Parathyroid adenoma (tissue), 2 donors: ENCODE results near the gene ZNF778.

Experiments
- H2AFZ ChIP-seq: fragments of 300-600 bp; sonication (generic); one replicate; pipeline ENCODE4 v1.7.0; 2017; ENCODE audit warnings: antibody characterized with exemption, mild to moderate bottlenecking
- H3K27ac ChIP-seq: fragments of 300-600 bp; sonication (generic); one replicate; pipeline ENCODE4 v1.7.0; 2017
- H3K27me3 ChIP-seq: fragments of 300-600 bp; sonication (generic); one replicate; pipeline ENCODE4 v1.7.0; 2017; ENCODE audit warnings: low read length; ENCODE audit not compliant: control insufficient read depth, insufficient read depth
- H3K36me3 ChIP-seq: fragments of 300-600 bp; sonication (generic); one replicate; pipeline ENCODE4 v1.7.0; 2017; ENCODE audit warnings: low read length; ENCODE audit not compliant: control insufficient read depth, insufficient read depth
- H3K4me1 ChIP-seq: fragments of 300-600 bp; sonication (generic); one replicate; pipeline ENCODE4 v1.7.0; 2017; ENCODE audit warnings: control low read depth
- H3K4me2 ChIP-seq: fragments of 300-600 bp; sonication (generic); one replicate; pipeline ENCODE4 v1.7.0; 2017; ENCODE audit warnings: low read length
- H3K4me3 ChIP-seq: fragments of 300-600 bp; sonication (generic); one replicate; pipeline ENCODE4 v1.7.0; 2017; ENCODE audit warnings: low read depth, low read length
- H3K79me2 ChIP-seq: fragments of 300-600 bp; sonication (generic); one replicate; pipeline ENCODE4 v1.7.0; 2017; ENCODE audit warnings: control low read depth
- H3K9ac ChIP-seq: fragments of 300-600 bp; sonication (generic); one replicate; pipeline ENCODE4 v1.7.0; 2017; ENCODE audit warnings: mild to moderate bottlenecking
- H3K9me3 ChIP-seq: fragments of 300-600 bp; sonication (generic); one replicate; pipeline ENCODE4 v1.7.0; 2017; ENCODE audit warnings: low read length; ENCODE audit not compliant: control insufficient read depth
- TF ChIP-seq, protein P1 (sequence below): fragments of 300-600 bp; sonication (generic); IDR thresholded peaks from one replicate; pipeline ENCODE4 v1.7.0; 2017; ENCODE audit warnings: antibody characterized with exemption, mild to moderate bottlenecking
- donor health status: primary hyperparathyroidism.

Gene ZNF778

DNA sequence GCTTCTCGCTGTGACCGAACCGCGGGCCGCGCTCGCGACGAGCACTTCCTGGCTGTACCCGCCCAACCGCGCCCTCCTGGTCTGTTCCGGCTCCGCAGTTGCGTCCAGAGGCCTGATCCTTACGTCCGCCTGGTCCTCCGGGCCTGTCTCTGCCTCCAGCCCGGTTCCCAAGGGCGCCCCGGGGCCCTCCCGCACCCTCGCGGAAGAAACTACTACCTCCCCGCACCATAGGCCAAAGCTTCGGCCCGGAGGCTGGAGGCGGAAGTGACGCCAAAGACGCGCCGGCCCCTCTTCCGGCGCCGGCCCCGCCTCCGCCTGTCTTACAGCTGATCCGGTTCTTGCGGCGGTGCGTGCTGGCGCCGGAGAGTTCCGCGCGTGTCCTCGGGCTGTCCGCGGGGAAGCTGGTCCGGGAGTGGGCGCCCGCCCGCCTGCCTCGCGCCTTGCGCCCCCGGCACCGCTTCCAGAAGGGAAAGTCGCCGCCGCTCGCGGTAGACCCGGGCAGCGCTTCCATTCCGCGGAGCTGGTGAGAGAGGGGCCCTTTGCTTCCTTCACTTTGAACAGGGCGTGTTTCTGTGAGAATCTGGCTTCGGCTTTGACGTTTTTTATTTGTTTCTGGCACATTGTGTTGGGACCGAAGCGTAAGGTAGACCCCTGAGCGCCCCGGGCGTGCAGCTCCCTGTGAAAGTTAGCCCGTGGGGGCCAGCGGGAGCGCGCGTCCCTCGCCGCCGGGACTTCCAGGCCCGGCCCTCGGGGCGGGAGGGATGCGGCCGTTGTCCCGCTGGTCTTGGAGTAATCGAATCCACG lies at the start of gene ZNF778:
ZNF778 (plus strand) TSS at position 316 of the 804 bp plus-strand sequence. CDS start 3,425 bp downstream, outside the sequence.
- peak within 1 kb of the TSS; percentile 91 for H3K9ac ChIP-seq
- H3K4me2 ChIP-seq, result peak within 1 kb of the TSS; percentile 79
- peak within 1 kb of the TSS; percentile 87 for H3K27ac ChIP-seq
- TF ChIP-seq, protein P1, sequence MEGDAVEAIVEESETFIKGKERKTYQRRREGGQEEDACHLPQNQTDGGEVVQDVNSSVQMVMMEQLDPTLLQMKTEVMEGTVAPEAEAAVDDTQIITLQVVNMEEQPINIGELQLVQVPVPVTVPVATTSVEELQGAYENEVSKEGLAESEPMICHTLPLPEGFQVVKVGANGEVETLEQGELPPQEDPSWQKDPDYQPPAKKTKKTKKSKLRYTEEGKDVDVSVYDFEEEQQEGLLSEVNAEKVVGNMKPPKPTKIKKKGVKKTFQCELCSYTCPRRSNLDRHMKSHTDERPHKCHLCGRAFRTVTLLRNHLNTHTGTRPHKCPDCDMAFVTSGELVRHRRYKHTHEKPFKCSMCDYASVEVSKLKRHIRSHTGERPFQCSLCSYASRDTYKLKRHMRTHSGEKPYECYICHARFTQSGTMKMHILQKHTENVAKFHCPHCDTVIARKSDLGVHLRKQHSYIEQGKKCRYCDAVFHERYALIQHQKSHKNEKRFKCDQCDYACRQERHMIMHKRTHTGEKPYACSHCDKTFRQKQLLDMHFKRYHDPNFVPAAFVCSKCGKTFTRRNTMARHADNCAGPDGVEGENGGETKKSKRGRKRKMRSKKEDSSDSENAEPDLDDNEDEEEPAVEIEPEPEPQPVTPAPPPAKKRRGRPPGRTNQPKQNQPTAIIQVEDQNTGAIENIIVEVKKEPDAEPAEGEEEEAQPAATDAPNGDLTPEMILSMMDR, result no peak
- no peaks in the 10 kb centered on the region for H3K79me2 ChIP-seq
- peaks cover 4% of the 10 kb centered on the region for H3K4me1 ChIP-seq
- H3K36me3 ChIP-seq, result no peaks in the 10 kb centered on the region
- H2AFZ ChIP-seq, result peak within 1 kb of the TSS; percentile 83
- peak within 1 kb of the TSS; percentile 91 for H3K4me3 ChIP-seq
- no peaks in the 10 kb centered on the region for H3K27me3 ChIP-seq
- H3K9me3 ChIP-seq, result no peaks in the 10 kb centered on the region

DNA sequence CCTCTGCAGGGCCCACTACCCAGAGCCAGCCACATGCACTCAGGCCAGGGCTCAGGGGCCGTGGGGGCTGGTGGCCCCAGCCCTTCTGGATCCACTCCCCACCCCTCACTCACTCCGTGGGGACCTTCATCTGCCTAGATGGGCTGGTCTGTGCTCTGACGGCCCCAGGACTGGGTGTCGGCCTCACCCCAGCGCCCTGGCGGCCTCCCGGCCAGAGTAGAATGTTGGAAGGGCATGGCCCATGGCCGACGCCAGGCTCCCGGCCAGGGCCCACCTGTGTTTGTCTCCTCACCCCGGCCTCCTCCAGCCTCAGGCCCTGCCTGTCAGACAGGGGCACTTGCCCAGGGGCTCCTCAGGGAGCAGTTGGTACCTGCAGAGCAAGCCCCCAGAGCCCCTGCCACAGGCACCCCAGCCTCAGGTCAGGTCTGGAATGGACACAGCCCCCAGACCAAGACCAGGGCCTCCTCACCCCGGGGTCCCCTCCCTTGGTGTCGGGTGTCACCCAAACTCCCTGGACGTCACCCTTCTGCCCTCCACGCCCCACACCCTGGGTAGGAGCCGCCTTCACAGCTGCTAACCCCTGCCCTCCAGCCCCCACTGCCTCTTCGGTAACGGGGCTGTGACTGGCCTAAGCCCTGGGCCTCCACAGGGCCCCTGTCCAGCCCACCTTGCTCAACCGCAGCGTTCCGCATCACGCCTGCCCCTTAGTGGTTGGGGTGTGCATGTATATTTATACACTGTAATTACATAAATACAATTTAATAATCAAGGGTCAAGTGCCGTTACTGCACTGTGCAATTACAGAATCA lies 48.9 kb upstream of the ZNF778 start:
- no peak overlapping the region for H3K4me3 ChIP-seq
- no peak overlapping the region for H3K4me2 ChIP-seq
- no peaks in the 10 kb centered on the region for H3K9me3 ChIP-seq
- no peaks in the 10 kb centered on the region for H3K36me3 ChIP-seq
- TF ChIP-seq, protein P1, result no peak
- no peaks in the 10 kb centered on the region for H3K27me3 ChIP-seq
- H3K4me1 ChIP-seq, result peaks cover 16% of the 10 kb centered on the region
- no peak overlapping the region for H3K9ac ChIP-seq
- no peak overlapping the region for H3K27ac ChIP-seq
- H3K79me2 ChIP-seq, result no peaks in the 10 kb centered on the region
- no peak overlapping the region for H2AFZ ChIP-seq

GRCh38 chr16:89169778-89170177 lies 47.7 kb upstream of the ZNF778 start:
- no peaks in the 10 kb centered on the region for H3K27me3 ChIP-seq
- H2AFZ ChIP-seq, result no peak overlapping the region
- H3K9me3 ChIP-seq, result no peaks in the 10 kb centered on the region
- no peak overlapping the region for H3K4me2 ChIP-seq
- TF ChIP-seq, protein P1, result no peak
- H3K79me2 ChIP-seq, result no peaks in the 10 kb centered on the region
- H3K27ac ChIP-seq, result no peak overlapping the region
- no peak overlapping the region for H3K9ac ChIP-seq
- peaks cover 16% of the 10 kb centered on the region for H3K4me1 ChIP-seq
- H3K4me3 ChIP-seq, result no peak overlapping the region
- no peaks in the 10 kb centered on the region for H3K36me3 ChIP-seq

DNA sequence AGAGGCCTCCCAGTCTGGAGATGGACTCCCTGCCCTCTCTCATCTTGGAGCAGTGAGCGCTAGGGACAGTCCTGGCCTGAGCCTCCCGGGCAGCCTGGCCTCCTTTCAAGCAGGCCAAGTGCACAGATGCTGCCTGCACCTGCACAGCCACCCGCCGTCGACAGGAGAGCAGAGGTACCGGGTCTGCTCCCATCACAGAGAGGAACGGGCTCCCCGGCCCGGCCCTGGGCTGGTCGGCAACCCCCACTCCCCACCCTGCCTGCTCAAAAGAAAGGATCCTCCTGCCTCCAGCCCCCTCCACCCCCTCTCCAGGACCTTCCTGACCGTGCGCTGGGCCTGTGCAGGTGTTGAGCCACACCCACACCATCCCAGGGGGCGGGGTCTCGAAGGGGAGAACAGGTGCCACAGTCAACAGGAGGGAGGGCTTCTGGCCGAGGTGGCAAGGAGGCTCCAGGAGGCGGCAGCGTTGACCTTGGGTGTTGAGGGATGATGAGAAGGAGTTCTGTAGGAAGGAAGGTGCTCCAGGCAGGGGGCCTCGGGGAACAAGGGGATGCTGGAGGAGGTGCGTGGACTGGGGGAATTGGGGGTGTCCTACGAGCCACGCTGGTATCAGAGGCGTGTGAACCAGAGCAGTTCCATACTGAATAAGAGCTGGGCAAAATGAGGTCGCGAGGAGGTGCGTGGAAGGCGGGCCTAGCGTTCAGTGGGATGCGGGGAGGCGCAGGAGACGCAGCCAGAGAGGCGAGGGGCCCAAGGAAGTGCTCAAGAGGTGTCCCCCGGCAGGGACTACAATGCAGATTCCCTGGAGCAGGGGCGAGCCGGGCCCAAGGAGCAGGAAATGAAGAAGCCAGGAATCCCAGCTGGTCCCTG lies 46.9 kb upstream of the ZNF778 start:
- TF ChIP-seq, protein P1, result no peak
- H3K4me3 ChIP-seq, result peak overlapping the region; percentile 24
- peaks cover 16% of the 10 kb centered on the region for H3K4me1 ChIP-seq
- no peaks in the 10 kb centered on the region for H3K27me3 ChIP-seq
- no peaks in the 10 kb centered on the region for H3K9me3 ChIP-seq
- H3K36me3 ChIP-seq, result no peaks in the 10 kb centered on the region
- no peak overlapping the region for H3K27ac ChIP-seq
- no peak overlapping the region for H3K9ac ChIP-seq
- H2AFZ ChIP-seq, result peak overlapping the region; percentile 68
- peak overlapping the region; percentile 56 for H3K4me2 ChIP-seq
- no peaks in the 10 kb centered on the region for H3K79me2 ChIP-seq
